Gastroesophageal sphincter (tissue), 4 donors: Measurements from ENCODE around the gene APC. TPM values are rescaled to one million over a fixed set of nuclear protein-coding genes. Genes with fewer than 3 reads are reported as not detected.

ENCODE experiments used
- ATAC-seq: fragments of 150-250 bp; one replicate; pipeline ENCODE4 v1.9.1; 2016; ENCODE audit warnings: mild to moderate bottlenecking, moderate library complexity
- H3K27ac ChIP-seq, 4 donors: fragments of 200-600 bp; sonication (generic) in 3 of 4; 1 replicate in 3 of 4; 2 replicates in 1 of 4; pipeline ENCODE4 v1.5.1; 2016 to 2019
- H3K27me3 ChIP-seq: fragments of 200-600 bp; sonication (generic); one replicate; pipeline ENCODE4 v1.5.1; 2019
- H3K36me3 ChIP-seq, 2 donors: fragments of 200-600 bp; sonication (generic); one replicate each; pipeline ENCODE4 v1.5.1; 2019; ENCODE audit warnings: control low read depth in 1 of 2
- H3K4me1 ChIP-seq, 3 donors: fragments of 200-600 bp; sonication (generic); 1 replicate in 2 of 3; 2 replicates in 1 of 3; pipeline ENCODE4 v1.5.1; 2016 to 2019; ENCODE audit warnings: control low read depth in 2 of 3
- H3K4me3 ChIP-seq, 2 donors: fragments of 200-600 bp; sonication (generic); one replicate each; pipeline ENCODE4 v1.5.1; 2019; ENCODE audit warnings: mild to moderate bottlenecking in 1 of 2, moderate library complexity in 1 of 2
- H3K9me3 ChIP-seq, 3 donors: fragments of 200-600 bp; sonication (generic); one replicate each; pipeline ENCODE4 v1.5.1; 2017 to 2019; ENCODE audit warnings: control low read depth in 2 of 3
- EP300 ChIP-seq: sonication (generic); formaldehyde crosslinking; IDR thresholded peaks from one replicate; pipeline ENCODE4 v1.6.1; 2017; ENCODE audit warnings: antibody characterized with exemption, mild to moderate bottlenecking
- POLR2A ChIP-seq, 2 donors: fragments of 450-650 bp; IDR thresholded peaks; one replicate each; pipeline ENCODE4 v1.6.1; 2017; ENCODE audit warnings: antibody characterized with exemption in 2 of 2, mild to moderate bottlenecking in 2 of 2, moderate library complexity in 1 of 2
- POLR2AphosphoS5 ChIP-seq: sonication (generic); formaldehyde crosslinking; IDR thresholded peaks from one replicate; pipeline ENCODE4 v1.6.1; 2017; ENCODE audit warnings: antibody characterized with exemption
- WGBS, 2 donors: methylation state at CpG; one replicate each; pipeline ENCODE4 v1.1.5; 2018; ENCODE audit warnings: low coverage in 1 of 2; 5-methylcytosine and 5-hydroxymethylcytosine counted together
- total RNA-seq, 4 donors: library from RNA; depleted of rRNA; stranded (reverse); fragments of >200 nt; gene quantifications; one replicate each; pipeline ENCODE4 v1.1.0, GENCODE V29; 2016
- TF ChIP-seq, protein P1 (sequence below), 4 experiments: fragments of 200-600 bp in 2 of 4; fragments of 450-650 bp in 2 of 4; sonication (generic) in 1 of 4; IDR thresholded peaks; one replicate each; pipeline ENCODE4 v1.5.1; 2017 to 2019; ENCODE audit warnings: antibody characterized with exemption in 4 of 4, mild to moderate bottlenecking in 2 of 4, moderate library complexity in 2 of 4

The APC gene
- total RNA-seq, 4 donors from 2014 or later, result 77.3 to 172 (median 112) TPM

GRCh38 chr5:112743631-112744030, 5.9 kb downstream of the APC start:
- H3K9me3 ChIP-seq, result no peaks in the 10 kb centered on the region
- H3K4me3 ChIP-seq, result no peak overlapping the region
- 88 to 91% methylated on average over 3 to 4 of the region's 4 CpGs for WGBS, 2 donors
- TF ChIP-seq EP300 (no peak), POLR2AphosphoS5 (no peak), POLR2A (IDR thresholded peaks at IDR 0.05) (no peak)
- TF ChIP-seq, protein P1, sequence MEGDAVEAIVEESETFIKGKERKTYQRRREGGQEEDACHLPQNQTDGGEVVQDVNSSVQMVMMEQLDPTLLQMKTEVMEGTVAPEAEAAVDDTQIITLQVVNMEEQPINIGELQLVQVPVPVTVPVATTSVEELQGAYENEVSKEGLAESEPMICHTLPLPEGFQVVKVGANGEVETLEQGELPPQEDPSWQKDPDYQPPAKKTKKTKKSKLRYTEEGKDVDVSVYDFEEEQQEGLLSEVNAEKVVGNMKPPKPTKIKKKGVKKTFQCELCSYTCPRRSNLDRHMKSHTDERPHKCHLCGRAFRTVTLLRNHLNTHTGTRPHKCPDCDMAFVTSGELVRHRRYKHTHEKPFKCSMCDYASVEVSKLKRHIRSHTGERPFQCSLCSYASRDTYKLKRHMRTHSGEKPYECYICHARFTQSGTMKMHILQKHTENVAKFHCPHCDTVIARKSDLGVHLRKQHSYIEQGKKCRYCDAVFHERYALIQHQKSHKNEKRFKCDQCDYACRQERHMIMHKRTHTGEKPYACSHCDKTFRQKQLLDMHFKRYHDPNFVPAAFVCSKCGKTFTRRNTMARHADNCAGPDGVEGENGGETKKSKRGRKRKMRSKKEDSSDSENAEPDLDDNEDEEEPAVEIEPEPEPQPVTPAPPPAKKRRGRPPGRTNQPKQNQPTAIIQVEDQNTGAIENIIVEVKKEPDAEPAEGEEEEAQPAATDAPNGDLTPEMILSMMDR (IDR thresholded peaks at IDR 0.05), result no peak
- H3K27ac ChIP-seq, result no peak overlapping the region
- peaks cover 0 to 42% (median 2%) of the 10 kb centered on the region in 3 donors for H3K4me1 ChIP-seq
- no peak for ATAC-seq
- H3K27me3 ChIP-seq, result no peaks in the 10 kb centered on the region
- no peaks in the 10 kb centered on the region for H3K36me3 ChIP-seq

- 64 to 67% methylated on average over 1 of the region's 1 CpG for WGBS, 2 donors
- H3K4me3 ChIP-seq, result no peak overlapping the region
- no peaks in the 10 kb centered on the region for H3K9me3 ChIP-seq
- TF ChIP-seq POLR2A (IDR thresholded peaks at IDR 0.05), result no peak
- TF ChIP-seq POLR2AphosphoS5, result no peak
- no peak for TF ChIP-seq EP300
- TF ChIP-seq, protein P1 (IDR thresholded peaks at IDR 0.05), result no peak
- H3K27ac ChIP-seq, result no peak overlapping the region
- H3K36me3 ChIP-seq, result no peaks in the 10 kb centered on the region
- no peak for ATAC-seq
- H3K4me1 ChIP-seq, result peaks cover 0 to 26% (median 0%) of the 10 kb centered on the region in 3 donors
- no peaks in the 10 kb centered on the region for H3K27me3 ChIP-seq
Measured at GRCh38 chr5:112752335-112752734, 14.7 kb downstream of the APC start.

- H3K27ac ChIP-seq, result no peak overlapping the region
- peaks cover 0 to 30% (median 0%) of the 10 kb centered on the region in 3 donors for H3K4me1 ChIP-seq
- no peak overlapping the region for H3K4me3 ChIP-seq
- no peaks in the 10 kb centered on the region for H3K27me3 ChIP-seq
- ATAC-seq, result no peak
- WGBS, 2 donors, result 83 to 95% methylated on average over 2 of the region's 2 CpGs
- TF ChIP-seq POLR2AphosphoS5 (no peak), EP300 (no peak), POLR2A (IDR thresholded peaks at IDR 0.05) (no peak)
- TF ChIP-seq, protein P1 (IDR thresholded peaks at IDR 0.05), result no peak
- peaks cover 0 to 3% of the 10 kb centered on the region in 2 donors for H3K36me3 ChIP-seq
- H3K9me3 ChIP-seq, result no peaks in the 10 kb centered on the region
Measured at GRCh38 chr5:112755703-112756102, 18.0 kb downstream of the APC start.

- WGBS, 2 donors, result 25 to 29% methylated on average over 1 to 3 of the region's 3 CpGs
- peaks cover 0 to 6% of the 10 kb centered on the region in 2 donors for H3K36me3 ChIP-seq
- peaks cover 0 to 39% (median 0%) of the 10 kb centered on the region in 3 donors for H3K4me1 ChIP-seq
- no peak overlapping the region for H3K4me3 ChIP-seq
- ATAC-seq, result peak; percentile 53
- H3K9me3 ChIP-seq, result no peaks in the 10 kb centered on the region
- H3K27ac ChIP-seq, result peak overlapping the region in 2 of 4 donors; percentile 20 to 53
- TF ChIP-seq POLR2A (IDR thresholded peaks at IDR 0.05) (no peak), POLR2AphosphoS5 (no peak), EP300 (no peak)
- TF ChIP-seq, protein P1 (IDR thresholded peaks at IDR 0.05), result peak; percentile 73 to 88 (median 82)
- H3K27me3 ChIP-seq, result no peaks in the 10 kb centered on the region
Measured at GRCh38 chr5:112757468-112758208, 20.0 kb downstream of the APC start.

- Histone ChIP-seq H3K27me3 (no peaks in the 10 kb centered on the region), H3K4me3 (no peak overlapping the region), H3K9me3 (no peaks in the 10 kb centered on the region), H3K27ac (no peak overlapping the region), H3K36me3 (peaks cover 0 to 6% of the 10 kb centered on the region in 2 donors), H3K4me1 (peaks cover 0 to 33% (median 0%) of the 10 kb centered on the region in 3 donors)
- TF ChIP-seq POLR2AphosphoS5 (no peak), EP300 (no peak), POLR2A (IDR thresholded peaks at IDR 0.05) (no peak)
- TF ChIP-seq, protein P1 (IDR thresholded peaks at IDR 0.05), result no peak
- WGBS, 2 donors, result 88 to 91% methylated on average over 7 of the region's 7 CpGs
- ATAC-seq, result no peak
Measured at GRCh38 chr5:112758676-112759075, 21.0 kb downstream of the APC start.
